Type B pancreatic cell (in vitro differentiated cells): ENCODE data around the gene NYAP1. TPM values are rescaled to one million over a fixed set of nuclear protein-coding genes. Genes with fewer than 3 reads are reported as not detected.
"Not testable (repeated sequence)": the region's sequence is repeated elsewhere in the genome, so short reads cannot be mapped to it uniquely, and the experiment has no call there.

Experiments used
- DNase-seq: peaks from one replicate; pipeline ENCODE4 v3.0.0; 2021; ENCODE audit warnings: mixed read lengths; ENCODE audit not compliant: unreplicated experiment; ENCODE audit errors: extremely low spot score
- H3K27ac Mint-ChIP-seq: 2 replicates; pipeline ENCODE4 v1.8.0; 2021; ENCODE audit warnings: mild to moderate bottlenecking, mixed read lengths
- H3K27me3 Mint-ChIP-seq: 2 replicates; pipeline ENCODE4 v1.8.0; 2021; ENCODE audit warnings: mixed read lengths
- H3K36me3 Mint-ChIP-seq: 2 replicates; pipeline ENCODE4 v1.8.0; 2021; ENCODE audit warnings: mixed read lengths
- H3K4me1 Mint-ChIP-seq: one replicate; pipeline ENCODE4 v1.8.0; 2021; ENCODE audit warnings: mixed read lengths; ENCODE audit not compliant: unreplicated experiment
- H3K4me3 Mint-ChIP-seq: 2 replicates; pipeline ENCODE4 v1.8.0; 2021; ENCODE audit warnings: mild to moderate bottlenecking, mixed read lengths
- H3K9me3 Mint-ChIP-seq: 2 replicates; pipeline ENCODE4 v1.8.0; 2021; ENCODE audit warnings: mixed read lengths
- total RNA-seq: library from RNA; stranded (reverse); gene quantifications from 2 replicates; pipeline ENCODE4 v1.2.1, GENCODE V29; 2021; ENCODE audit warnings: low replicate concordance
- TF ChIP-seq, protein P1 (sequence below): fragments of 200-600 bp; sonication (generic); conservative IDR thresholded peaks from 2 replicates; pipeline ENCODE4 v1.5.0; 2021; ENCODE audit warnings: antibody characterized with exemption, mild to moderate bottlenecking

NYAP1 gene
- total RNA-seq, 1 donor from 2014 or later: 6.3 TPM

DNA sequence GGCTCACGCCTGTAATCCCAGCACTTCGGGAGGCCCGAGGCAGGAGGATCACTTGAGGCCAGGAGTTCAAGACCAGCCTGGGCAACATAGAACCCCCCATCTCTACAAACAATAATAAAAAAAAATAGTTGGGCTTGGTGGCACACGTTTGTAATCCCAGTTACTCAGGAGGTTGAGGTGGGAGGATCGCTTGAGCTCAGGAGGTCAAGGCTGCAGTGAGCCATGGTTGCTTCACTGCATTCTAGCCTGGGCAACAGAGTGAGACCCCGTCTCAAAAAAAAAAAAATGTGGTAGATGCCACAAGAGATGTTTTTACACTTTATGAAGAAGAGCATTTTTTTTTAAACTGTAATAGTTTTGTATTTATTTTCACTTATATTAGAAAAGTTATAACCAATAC lies 12.8 kb downstream of the NYAP1 start:
- Mint-ChIP-seq H3K4me3 (no peak overlapping the region), H3K4me1 (peaks cover 3% of the 10 kb centered on the region), H3K9me3 (no peaks in the 10 kb centered on the region), H3K36me3 (no peaks in the 10 kb centered on the region), H3K27me3 (no peaks in the 10 kb centered on the region), H3K27ac (no peak overlapping the region)
- DNase-seq: no peak
- TF ChIP-seq, protein P1, sequence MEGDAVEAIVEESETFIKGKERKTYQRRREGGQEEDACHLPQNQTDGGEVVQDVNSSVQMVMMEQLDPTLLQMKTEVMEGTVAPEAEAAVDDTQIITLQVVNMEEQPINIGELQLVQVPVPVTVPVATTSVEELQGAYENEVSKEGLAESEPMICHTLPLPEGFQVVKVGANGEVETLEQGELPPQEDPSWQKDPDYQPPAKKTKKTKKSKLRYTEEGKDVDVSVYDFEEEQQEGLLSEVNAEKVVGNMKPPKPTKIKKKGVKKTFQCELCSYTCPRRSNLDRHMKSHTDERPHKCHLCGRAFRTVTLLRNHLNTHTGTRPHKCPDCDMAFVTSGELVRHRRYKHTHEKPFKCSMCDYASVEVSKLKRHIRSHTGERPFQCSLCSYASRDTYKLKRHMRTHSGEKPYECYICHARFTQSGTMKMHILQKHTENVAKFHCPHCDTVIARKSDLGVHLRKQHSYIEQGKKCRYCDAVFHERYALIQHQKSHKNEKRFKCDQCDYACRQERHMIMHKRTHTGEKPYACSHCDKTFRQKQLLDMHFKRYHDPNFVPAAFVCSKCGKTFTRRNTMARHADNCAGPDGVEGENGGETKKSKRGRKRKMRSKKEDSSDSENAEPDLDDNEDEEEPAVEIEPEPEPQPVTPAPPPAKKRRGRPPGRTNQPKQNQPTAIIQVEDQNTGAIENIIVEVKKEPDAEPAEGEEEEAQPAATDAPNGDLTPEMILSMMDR: no peak

DNA sequence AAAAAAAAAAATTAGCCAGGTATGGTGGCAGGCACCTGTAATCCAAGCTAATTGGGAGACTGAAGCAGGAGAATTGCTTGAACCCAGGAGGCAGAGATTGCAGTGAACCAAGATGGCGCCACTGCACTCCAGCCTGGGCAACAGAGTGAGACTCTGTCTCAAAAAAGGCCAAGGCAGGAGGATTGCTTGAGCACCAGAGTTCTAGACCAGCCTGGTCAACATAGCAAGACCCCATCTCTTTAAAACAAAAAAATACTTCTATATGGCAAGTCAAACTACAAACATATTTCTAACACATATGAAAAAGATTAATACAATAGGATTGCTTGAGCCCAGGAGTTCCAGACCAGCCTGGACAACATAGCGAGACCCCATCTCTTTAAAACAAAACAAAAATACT lies 17.0 kb downstream of the NYAP1 start:
- H3K27me3 Mint-ChIP-seq, H3K4me3 Mint-ChIP-seq, H3K36me3 Mint-ChIP-seq, H3K27ac Mint-ChIP-seq, DNase-seq, H3K9me3 Mint-ChIP-seq, H3K4me1 Mint-ChIP-seq: not testable (repeated sequence)

DNA sequence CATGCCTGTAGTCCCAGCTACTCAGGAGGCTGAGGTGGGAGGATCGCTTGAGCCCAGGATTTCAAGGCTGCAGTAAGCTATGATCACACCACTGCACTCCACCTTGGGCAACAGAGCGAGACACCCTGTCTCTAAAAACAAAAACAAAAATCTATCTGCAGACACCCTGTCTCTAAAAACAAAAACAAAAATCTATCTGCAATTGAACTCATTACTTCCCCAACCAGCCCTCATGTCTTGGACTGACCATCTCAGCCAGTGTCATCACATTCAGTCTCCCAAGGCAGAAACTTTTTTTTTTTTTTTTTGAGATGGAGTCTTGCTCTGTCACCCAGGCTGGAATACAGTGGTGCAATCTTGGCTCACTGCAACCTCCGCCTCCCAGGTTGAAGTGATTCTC lies 20.3 kb downstream of the NYAP1 start:
- H3K4me1 Mint-ChIP-seq, H3K4me3 Mint-ChIP-seq, DNase-seq, H3K27me3 Mint-ChIP-seq, H3K9me3 Mint-ChIP-seq, H3K36me3 Mint-ChIP-seq: not testable (repeated sequence)
- peak overlapping the region; percentile 36 for H3K27ac Mint-ChIP-seq

DNA sequence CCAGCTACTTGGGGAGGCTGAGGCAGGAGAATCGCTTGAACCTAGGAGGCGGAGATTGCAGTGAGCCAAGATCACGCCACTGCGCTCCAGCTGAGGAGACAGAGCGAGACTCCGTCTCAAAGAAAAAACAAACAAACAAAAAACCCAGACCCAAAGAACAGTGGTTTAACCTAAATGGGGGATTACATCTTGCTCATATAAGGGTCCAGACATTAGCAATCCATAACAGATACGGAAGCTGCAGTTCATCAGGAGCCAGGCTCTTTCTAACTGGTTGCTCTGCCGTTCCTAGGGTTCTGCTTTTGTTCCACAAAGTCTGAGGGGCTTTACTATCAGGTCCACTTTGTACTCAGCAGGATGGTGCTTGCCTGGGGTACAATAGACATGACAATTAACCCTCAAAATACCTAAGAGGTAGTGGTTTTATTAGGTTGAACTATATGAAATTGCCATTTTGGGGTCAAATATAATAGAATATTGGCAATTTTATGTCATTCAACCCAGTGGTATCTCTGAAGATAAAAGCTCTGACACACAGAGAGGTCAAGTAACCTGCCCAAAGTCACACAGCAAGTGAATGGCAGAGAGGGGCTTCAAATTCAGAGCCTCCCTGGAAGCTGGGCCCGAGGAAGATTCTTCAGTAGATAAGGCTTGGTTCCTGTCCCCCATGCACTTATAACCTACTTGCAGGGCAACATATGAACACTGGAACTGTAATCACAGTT lies 21.3 kb downstream of the NYAP1 start:
- TF ChIP-seq, protein P1: no peak
- H3K36me3 Mint-ChIP-seq: no peaks in the 10 kb centered on the region
- peaks cover 5% of the 10 kb centered on the region for H3K4me1 Mint-ChIP-seq
- H3K27ac Mint-ChIP-seq: no peak overlapping the region
- H3K27me3 Mint-ChIP-seq: no peaks in the 10 kb centered on the region
- H3K9me3 Mint-ChIP-seq: no peaks in the 10 kb centered on the region
- H3K4me3 Mint-ChIP-seq: no peak overlapping the region
- no peak for DNase-seq

DNA sequence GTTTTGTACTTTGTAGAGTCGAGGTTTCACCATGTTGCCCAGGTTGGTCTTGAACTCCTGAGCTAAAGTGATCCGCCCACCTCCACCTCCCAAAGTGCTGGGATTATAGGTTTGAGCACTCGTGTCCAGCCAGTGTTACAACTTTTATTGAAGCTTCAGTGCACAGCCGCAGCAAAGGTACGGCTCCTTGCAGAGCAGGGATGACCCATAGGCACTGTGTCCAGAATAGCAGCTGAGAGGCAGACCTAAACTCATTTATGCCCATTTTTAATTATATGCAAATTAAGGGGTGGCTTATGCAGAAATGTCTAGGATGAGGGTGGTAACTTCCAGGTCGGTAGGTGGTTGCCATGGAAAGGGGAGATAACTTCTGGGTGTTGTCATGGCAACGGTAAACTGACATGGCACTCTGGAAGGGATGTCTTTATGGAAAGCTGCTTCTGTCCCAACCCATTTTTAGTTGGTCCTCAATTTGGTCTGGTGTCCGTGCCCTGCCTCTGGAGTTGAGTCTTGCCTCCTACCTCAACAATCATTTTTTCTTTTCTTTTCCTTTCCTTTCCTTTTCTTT lies 22.7 kb downstream of the NYAP1 start:
- H3K27ac Mint-ChIP-seq: no peak overlapping the region
- H3K9me3 Mint-ChIP-seq: no peaks in the 10 kb centered on the region
- TF ChIP-seq, protein P1: no peak
- DNase-seq: no peak
- no peaks in the 10 kb centered on the region for H3K27me3 Mint-ChIP-seq
- H3K4me1 Mint-ChIP-seq: peaks cover 5% of the 10 kb centered on the region
- no peaks in the 10 kb centered on the region for H3K36me3 Mint-ChIP-seq
- no peak overlapping the region for H3K4me3 Mint-ChIP-seq

DNA sequence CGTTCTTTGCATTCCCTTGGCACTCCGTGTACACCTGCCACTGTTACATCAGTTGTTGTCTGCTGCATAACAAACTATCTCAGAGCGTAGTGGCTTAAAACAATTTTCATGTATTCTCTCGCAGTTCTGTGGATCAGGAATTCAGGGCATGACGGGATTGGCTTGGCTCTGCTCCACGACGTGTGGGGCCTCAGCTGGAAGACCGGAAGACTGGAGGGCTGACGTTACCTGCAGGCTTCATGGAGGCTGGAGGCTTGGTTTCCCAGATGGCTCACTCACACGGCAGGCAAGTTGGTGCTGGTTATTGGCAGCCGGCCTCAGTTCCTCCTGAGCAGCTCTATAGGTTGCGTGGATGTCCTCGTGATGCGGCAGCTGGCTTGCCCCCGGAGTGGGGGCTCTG lies 25.5 kb downstream of the NYAP1 start:
- Mint-ChIP-seq H3K36me3 (no peaks in the 10 kb centered on the region), H3K4me1 (no peaks in the 10 kb centered on the region), H3K27ac (no peak overlapping the region), H3K9me3 (no peaks in the 10 kb centered on the region), H3K4me3 (no peak overlapping the region), H3K27me3 (no peaks in the 10 kb centered on the region)
- TF ChIP-seq, protein P1: no peak
- DNase-seq: no peak
